GM23248 (cell line): Measurements from ENCODE around the gene OPCML.

ENCODE experiments used
- EZH2 ChIP-seq: fragments of 200-600 bp; sonication (generic); IDR thresholded peaks from 2 replicates; pipeline ENCODE4 v1.6.1; 2018; ENCODE audit warnings: antibody characterized with exemption, mild to moderate bottlenecking; ENCODE audit not compliant: insufficient read depth, poor library complexity, severe bottlenecking
- EZH2phosphoT487 ChIP-seq: fragments of 200-600 bp; sonication (generic); IDR thresholded peaks from 2 replicates; pipeline ENCODE4 v1.6.1; 2018; ENCODE audit warnings: antibody characterized with exemption, moderate library complexity, mild to moderate bottlenecking, low read depth; ENCODE audit not compliant: insufficient read depth

DNA sequence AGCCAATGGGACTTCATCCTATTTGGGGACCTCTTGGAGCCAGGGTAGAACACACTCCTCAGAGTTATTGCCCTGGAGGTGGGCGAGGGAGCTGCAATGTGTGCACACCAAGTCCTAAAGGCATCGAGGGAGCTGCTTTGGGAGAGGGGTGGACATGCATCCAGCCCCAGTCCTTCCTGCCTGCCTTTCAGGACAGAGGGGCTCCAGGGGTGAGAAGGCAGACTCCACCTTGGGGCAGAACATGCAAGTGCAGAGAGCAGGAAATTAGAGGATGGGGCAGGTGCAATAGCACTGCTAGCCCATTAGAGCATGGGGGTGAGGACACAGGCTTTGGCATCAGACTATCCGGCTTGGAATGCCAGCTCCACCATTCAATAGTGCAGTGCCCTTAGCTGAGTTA lies 288.5 kb downstream of the OPCML start:
- TF ChIP-seq EZH2 (no peak), EZH2phosphoT487 (no peak)
